CD4-positive, alpha-beta T cell treated with Interleukin-4 for 4 hours (primary cell): Measurements from ENCODE around the gene TBC1D5.
"Not testable (repeated sequence)": the region's sequence is repeated elsewhere in the genome, so short reads cannot be mapped to it uniquely, and the experiment has no call there.

ENCODE experiments used
- DNase-seq: peaks from one replicate; pipeline ENCODE4 v3.0.0-alpha.2; 2020

Gene TBC1D5

GRCh38 chr3:17581421-17582080 is 160.9 kb downstream of the TBC1D5 start:
- DNase-seq = no peak

DNA sequence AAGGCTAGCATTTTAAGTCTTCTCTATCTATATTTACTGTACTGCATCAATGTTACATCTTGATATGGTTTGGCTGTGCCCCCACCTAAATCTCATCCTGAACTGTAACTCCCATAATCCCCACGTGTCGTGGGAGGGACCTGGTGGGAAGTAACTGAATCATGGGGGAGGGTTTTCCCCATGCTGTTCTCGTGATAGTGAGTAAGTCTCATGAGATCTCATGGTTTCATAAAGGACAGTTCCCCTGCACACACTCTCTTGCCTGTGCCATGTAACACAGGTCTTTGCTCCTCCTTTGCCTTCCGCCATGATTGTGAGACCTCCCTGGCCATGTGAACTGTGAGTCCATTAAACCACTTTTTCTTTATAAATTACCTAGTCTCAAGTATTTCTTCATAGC is 161.5 kb downstream of the TBC1D5 start:
- no peak for DNase-seq

GRCh38 chr3:17579289-17580031 is 163.0 kb downstream of the TBC1D5 start:
- no peak for DNase-seq

- DNase-seq = no peak
These were observed 164.5 kb downstream of the TBC1D5 start for GRCh38 chr3:17577796-17578520.

DNA sequence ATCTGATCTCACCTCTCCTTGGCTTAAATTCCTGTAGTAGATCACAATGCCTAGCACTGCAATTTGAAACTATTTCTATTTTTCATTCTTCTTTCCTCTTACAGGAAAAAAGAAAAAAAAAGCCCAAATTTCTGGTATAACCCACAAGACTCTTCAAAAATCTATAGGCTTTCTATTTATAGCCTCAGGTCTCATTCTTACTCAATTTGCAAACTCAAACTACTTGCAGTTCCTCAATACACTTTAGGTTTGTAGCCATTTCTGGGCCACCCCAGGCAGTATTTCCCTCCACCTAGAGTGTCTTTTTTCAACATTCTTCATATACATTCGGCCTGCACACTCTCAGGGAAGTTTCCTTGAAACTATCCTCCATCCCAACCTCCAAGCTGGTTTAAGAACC is 169.0 kb downstream of the TBC1D5 start:
- DNase-seq = no peak

GRCh38 chr3:17571686-17572085 is 170.7 kb downstream of the TBC1D5 start:
- no peak for DNase-seq

GRCh38 chr3:17562845-17563244 is 179.6 kb downstream of the TBC1D5 start:
- DNase-seq = no peak

GRCh38 chr3:17558565-17558964 is 183.9 kb downstream of the TBC1D5 start:
- DNase-seq = no peak

DNA sequence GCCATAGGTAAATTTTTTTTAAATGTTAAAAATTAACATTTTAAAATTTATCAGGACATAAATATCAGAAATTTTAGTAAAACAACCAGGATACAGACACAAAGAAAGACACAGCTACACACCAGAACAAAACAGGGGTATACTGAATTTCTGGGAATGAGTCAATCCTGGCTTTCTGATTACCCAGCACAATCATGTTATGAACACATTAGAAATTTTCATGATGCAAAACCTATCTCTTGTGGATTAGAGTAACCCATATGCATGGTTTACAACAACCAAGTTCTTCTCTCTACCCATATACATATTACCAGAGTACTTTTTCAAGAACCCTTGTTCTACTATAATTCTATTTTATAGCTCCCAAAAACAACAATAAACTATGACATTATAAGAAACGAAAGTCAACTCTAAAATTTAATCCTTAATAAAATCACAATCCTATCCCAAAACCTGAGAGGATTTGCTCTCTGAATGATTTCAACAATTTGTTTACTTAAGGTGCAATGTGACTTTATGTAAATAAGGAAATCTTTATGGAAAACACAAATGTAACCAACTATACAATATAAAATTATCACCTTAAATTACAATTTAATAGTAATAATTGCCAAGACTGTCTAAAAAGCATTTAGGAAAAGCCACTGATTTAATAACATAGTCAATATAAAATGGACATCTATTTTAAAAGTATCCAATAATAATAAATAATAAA is 184.5 kb downstream of the TBC1D5 start:
- DNase-seq = no peak

GRCh38 chr3:17555525-17555924 is 186.9 kb downstream of the TBC1D5 start:
- no peak for DNase-seq

- DNase-seq = no peak
These were observed 188.4 kb downstream of the TBC1D5 start for GRCh38 chr3:17554078-17554477.

DNA sequence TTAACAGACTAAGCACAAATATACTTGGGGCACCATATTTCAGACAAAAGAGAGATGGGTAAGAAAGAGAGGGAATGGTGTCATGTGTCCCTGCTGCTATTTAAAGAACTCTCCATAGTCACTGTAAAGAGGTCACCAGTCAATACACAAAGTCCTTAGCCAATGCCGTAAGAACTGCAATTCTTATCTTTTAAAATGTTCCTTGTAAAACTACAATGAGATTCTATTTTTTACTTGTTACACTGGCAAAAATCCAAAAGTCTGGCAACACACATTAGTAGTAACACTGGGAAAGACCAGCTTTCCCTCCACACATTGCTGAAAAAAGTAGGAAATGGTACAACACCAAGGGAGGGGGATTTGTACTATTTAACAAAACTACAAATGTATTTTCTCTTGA is 189.4 kb downstream of the TBC1D5 start:
- no peak for DNase-seq

DNA sequence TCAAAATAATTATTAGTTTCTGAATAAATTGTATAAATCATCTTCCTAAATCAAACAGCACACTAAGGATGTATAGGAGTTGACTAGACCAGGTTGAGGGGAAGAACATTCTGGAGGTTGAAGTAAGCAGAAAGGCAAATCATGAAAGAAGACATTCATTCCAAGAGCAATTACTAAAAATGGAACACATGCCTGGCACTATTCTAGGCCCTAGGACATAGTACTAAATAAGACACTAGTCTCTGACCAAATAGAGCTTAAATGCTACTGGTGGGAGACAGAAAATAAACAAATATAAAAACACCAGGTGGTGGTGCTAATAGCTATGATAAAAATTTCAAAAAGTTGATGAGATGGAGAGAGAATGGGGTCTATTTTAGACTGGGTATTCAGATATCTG is 190.1 kb downstream of the TBC1D5 start:
- DNase-seq = no peak

- DNase-seq = no peak
These were observed 190.5 kb downstream of the TBC1D5 start for GRCh38 chr3:17551895-17552294.

DNA sequence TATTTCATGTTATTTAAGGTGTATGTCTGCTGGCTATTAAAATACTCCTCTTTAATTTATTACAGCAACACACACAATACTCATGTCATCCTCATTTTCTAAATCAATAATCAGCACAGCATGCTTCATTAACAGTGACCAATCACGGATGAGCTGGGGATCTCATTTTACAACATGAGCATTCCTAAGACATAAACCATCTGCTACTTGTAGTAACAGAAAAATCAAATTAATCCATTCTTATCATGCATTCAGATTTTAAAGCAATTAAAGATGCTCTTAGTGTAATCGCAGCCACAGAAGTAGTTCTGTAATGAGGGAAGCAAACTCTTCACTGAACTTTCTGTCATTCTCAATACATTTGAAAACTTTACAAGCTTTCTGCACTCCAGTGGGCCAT is 191.1 kb downstream of the TBC1D5 start:
- DNase-seq = no peak

GRCh38 chr3:17550624-17551023 is 191.8 kb downstream of the TBC1D5 start:
- no peak for DNase-seq

- no peak for DNase-seq
These were observed 195.8 kb downstream of the TBC1D5 start for GRCh38 chr3:17546500-17547255.

DNA sequence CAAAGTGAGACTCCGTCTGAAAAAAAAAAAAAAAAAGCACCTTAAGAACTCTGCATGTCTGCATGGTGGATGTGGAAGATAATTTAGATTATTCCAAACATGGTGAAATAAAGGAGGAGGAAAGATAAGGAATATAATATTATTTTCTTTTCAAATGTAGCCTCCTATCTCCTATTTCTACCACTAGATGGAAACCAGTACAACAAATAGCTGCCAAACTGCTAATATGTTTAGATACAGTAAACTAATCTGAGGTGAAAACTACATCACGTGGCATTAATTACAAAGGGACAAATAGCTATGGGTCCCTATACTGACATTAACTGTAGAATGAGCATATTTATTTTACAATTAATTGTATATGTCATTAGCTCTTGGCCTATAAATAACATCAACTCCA is 197.8 kb downstream of the TBC1D5 start:
- no peak for DNase-seq

DNA sequence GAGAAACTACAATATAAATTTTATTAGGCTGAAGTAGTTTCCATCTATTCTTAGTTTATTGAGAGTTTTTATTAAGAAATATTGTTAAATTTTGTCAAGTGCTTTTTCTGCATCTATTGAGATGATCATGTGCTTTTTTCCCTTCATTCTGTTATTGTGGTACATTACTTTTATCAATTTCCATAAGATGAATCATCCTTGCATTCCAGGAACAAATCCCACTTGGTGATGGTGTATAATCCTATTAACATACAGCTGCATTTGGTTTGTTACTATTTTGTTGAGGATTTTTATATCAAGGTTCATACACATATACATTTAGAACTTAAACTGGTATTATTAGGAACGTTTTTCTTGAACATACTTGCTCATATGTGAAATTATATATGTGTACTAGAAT is 199.8 kb downstream of the TBC1D5 start:
- DNase-seq = no peak

- DNase-seq = no peak
These were observed 203.0 kb downstream of the TBC1D5 start for GRCh38 chr3:17539436-17539835.

- DNase-seq = no peak
These were observed 207.2 kb downstream of the TBC1D5 start for GRCh38 chr3:17535274-17535673.

DNA sequence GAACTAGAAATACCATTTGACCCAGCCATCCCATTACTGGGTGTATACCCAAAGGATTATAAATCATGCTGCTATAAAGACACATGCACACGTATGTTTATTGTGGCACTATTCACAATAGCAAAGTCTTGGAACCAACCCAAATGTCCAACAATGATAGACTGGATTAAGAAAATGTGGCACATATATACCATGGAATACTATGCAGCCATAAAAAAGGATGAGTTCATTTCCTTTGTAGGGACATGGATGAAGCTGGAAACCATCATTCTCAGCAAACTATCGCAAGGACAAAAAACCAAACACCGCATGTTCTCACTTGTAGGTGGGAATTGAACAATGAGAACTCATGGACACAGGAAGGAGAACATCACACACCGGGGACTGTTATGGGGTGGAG is 210.0 kb downstream of the TBC1D5 start:
- DNase-seq = not testable (repeated sequence)

DNA sequence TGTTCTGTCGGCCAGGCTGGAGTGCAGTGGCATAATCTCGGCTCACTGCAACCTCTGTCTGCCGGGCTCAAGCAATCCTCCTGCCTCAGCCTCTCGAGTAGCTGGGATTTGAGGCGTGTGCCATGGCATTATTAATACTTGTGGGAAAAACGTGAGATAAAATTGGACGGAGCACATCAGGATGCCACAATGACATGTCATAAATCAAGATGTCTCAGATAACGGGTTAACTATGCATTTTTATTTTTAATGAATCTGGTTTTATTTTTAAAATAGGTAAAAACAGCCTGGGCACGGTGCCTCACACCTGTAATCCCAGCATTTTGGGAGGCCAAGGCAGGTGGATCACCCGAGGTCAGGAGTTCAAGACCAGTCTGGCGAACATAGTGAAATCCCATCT is 212.8 kb downstream of the TBC1D5 start:
- DNase-seq = no peak
